ENCODE measurements around the gene RAB6C. TPM values are rescaled to one million over a fixed set of nuclear protein-coding genes. Genes with fewer than 3 reads are reported as not detected.
"Not testable (repeated sequence)": the region's sequence is repeated elsewhere in the genome, so short reads cannot be mapped to it uniquely, and the experiment has no call there.

Gene RAB6C
- total RNA-seq, 1 donor from 2014 or later, result 0.18 TPM

DNA sequence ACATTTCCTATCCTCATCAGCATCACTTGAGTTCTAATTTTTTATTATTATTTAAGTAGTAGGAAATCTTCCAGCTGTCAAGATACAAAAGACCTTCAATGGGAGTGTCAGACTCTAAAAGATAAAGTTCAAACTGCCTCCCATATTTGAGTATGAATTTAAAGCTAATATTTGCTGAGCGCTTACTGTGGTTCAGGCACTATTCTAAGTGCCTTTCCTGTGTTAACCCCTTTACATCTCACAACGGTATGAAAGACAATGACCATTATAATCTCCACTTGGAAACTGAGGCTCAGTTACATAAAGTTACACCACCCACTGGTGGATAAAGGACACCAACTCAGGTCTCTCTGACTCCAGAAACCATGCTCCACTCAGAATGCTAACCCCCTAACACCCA lies 39.9 kb downstream of the RAB6C start:
- H3K27me3 Mint-ChIP-seq (ENCODE audit: low read depth), result peaks cover 5% of the 10 kb centered on the region
- H3K4me1 Mint-ChIP-seq, result no peaks in the 10 kb centered on the region
- H3K9me3 Mint-ChIP-seq, result peaks cover 14% of the 10 kb centered on the region
- TF ChIP-seq, protein P1, sequence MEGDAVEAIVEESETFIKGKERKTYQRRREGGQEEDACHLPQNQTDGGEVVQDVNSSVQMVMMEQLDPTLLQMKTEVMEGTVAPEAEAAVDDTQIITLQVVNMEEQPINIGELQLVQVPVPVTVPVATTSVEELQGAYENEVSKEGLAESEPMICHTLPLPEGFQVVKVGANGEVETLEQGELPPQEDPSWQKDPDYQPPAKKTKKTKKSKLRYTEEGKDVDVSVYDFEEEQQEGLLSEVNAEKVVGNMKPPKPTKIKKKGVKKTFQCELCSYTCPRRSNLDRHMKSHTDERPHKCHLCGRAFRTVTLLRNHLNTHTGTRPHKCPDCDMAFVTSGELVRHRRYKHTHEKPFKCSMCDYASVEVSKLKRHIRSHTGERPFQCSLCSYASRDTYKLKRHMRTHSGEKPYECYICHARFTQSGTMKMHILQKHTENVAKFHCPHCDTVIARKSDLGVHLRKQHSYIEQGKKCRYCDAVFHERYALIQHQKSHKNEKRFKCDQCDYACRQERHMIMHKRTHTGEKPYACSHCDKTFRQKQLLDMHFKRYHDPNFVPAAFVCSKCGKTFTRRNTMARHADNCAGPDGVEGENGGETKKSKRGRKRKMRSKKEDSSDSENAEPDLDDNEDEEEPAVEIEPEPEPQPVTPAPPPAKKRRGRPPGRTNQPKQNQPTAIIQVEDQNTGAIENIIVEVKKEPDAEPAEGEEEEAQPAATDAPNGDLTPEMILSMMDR (IDR thresholded peaks at IDR 0.05; ENCODE audit: unreplicated experiment), result no peak
- H3K27ac Mint-ChIP-seq, result no peak overlapping the region
- no peak for DNase-seq (ENCODE audit: low spot score in 2 of 2, unreplicated experiment in 2 of 2)
- H3K36me3 Mint-ChIP-seq, result no peaks in the 10 kb centered on the region
- no peak overlapping the region for H3K4me3 Mint-ChIP-seq

DNA sequence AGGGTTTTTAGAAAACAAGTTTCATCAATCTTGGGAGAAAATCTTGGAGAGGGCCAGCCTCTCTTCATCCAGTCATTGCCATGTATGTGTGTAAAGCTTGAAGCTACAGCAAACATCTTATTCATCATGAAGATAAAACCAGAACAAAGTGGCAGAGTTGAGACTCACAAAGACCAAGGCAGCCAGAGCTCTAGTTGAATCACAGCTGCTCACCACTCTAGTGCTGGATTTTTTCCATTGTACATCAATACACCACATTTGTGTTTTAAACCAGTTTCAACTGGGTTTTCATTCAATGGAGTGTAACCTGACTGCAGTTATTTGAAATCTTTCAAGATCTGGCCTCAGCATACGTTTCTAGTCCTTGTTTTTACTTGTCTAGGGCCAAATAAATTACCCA lies 40.6 kb downstream of the RAB6C start:
- not testable (repeated sequence) for H3K27ac Mint-ChIP-seq; H3K4me3 Mint-ChIP-seq; H3K36me3 Mint-ChIP-seq; H3K9me3 Mint-ChIP-seq; DNase-seq (ENCODE audit: low spot score in 2 of 2, unreplicated experiment in 2 of 2); H3K27me3 Mint-ChIP-seq (ENCODE audit: low read depth); H3K4me1 Mint-ChIP-seq

DNA sequence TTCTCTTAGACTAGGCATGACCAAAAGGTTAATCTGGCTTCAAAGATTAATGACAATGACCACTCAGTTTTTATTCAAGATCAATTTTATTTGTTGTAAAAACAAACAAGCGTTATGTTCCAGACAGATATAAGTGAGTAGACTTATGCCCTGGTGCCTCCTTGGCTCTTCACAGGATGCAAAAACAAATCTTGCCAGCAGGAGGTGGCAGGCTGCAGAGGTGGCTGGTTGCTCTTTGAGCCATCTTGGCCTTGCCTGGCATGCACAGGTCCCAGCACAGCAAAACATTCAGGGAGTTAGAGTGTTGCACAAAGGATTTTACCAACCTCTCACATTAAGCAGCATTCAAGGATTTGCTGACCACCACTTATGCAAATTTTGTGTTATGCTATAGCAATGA lies 46.5 kb downstream of the RAB6C start:
- not testable (repeated sequence) for H3K27ac Mint-ChIP-seq; DNase-seq (ENCODE audit: low spot score in 2 of 2, unreplicated experiment in 2 of 2); H3K4me1 Mint-ChIP-seq; H3K36me3 Mint-ChIP-seq; H3K27me3 Mint-ChIP-seq (ENCODE audit: low read depth); H3K9me3 Mint-ChIP-seq; H3K4me3 Mint-ChIP-seq

Other genes with a start within 250 kb of the RAB6C start
- 49.5 to 55.5 TPM (median 53.3 TPM) in 3 replicates for gene POTEF, start 149.6 kb downstream of the RAB6C start, total RNA-seq
- 7.1 to 8.9 TPM (median 7.4 TPM) in 3 replicates for gene CCDC74B, start 165.4 kb downstream of the RAB6C start, total RNA-seq
- 82.8 to 89.2 TPM (median 85.7 TPM) in 3 replicates for gene SMPD4, start 201.9 kb downstream of the RAB6C start, total RNA-seq
- 217 to 234 TPM (median 231 TPM) in 3 replicates for gene MZT2B, start 202.6 kb downstream of the RAB6C start, total RNA-seq
- gene TUBA3E, start 218.8 kb downstream of the RAB6C start, total RNA-seq, result not detected in 3 replicates